ENCODE data around the gene BBS9. TPM values are rescaled to one million over a fixed set of nuclear protein-coding genes. Genes with fewer than 3 reads are reported as not detected.

The BBS9 gene
- polyA plus RNA-seq, 3 donors from 2014 or later = 5.9 to 12.3 (median 10.8) TPM

- H3K27me3 Mint-ChIP-seq (ENCODE audit: low read depth in 3 of 3) = peaks cover 2 to 3% (median 2%) of the 10 kb centered on the region in 3 donors
- no peak overlapping the region for H3K4me3 Mint-ChIP-seq
- H3K9me3 Mint-ChIP-seq = peaks cover 0 to 2% (median 0%) of the 10 kb centered on the region in 6 donors
Observed at GRCh38 chr7:33650828-33651227, 521.5 kb downstream of the BBS9 start.

GRCh38 chr7:33651998-33652515 lies 522.7 kb downstream of the BBS9 start:
- peak overlapping the region in 1 of 6 donors; percentile 3 for H3K27ac Mint-ChIP-seq
- peaks cover 6 to 29% (median 9%) of the 10 kb centered on the region in 3 donors for H3K36me3 Mint-ChIP-seq
- peaks cover 20 to 25% of the 10 kb centered on the region in 2 donors for H3K4me1 Mint-ChIP-seq
- DNase-seq = no peak
- no peak overlapping the region for H3K4me3 Mint-ChIP-seq
- H3K27me3 Mint-ChIP-seq (ENCODE audit: low read depth in 3 of 3) = peaks cover 2 to 3% (median 2%) of the 10 kb centered on the region in 3 donors
- no peaks in the 10 kb centered on the region for H3K9me3 Mint-ChIP-seq

More at GRCh38 chr7:33650828-33651227, 521.5 kb downstream of the BBS9 start:
- Mint-ChIP-seq H3K4me1 (peaks cover 20 to 25% of the 10 kb centered on the region in 2 donors), H3K36me3 (peaks cover 6 to 32% (median 16%) of the 10 kb centered on the region in 3 donors), H3K27ac (no peak overlapping the region)
- no peak for DNase-seq

GRCh38 chr7:33654676-33655075 lies 525.3 kb downstream of the BBS9 start:
- no peaks in the 10 kb centered on the region for H3K9me3 Mint-ChIP-seq
- peaks cover 2 to 3% (median 2%) of the 10 kb centered on the region in 3 donors for H3K27me3 Mint-ChIP-seq (ENCODE audit: low read depth in 3 of 3)
- no peak for DNase-seq
- H3K27ac Mint-ChIP-seq = peak overlapping the region in 1 of 6 donors; percentile 0
- no peak overlapping the region for H3K4me3 Mint-ChIP-seq
- H3K36me3 Mint-ChIP-seq = peaks cover 0 to 14% (median 6%) of the 10 kb centered on the region in 3 donors
- peaks cover 17 to 23% of the 10 kb centered on the region in 2 donors for H3K4me1 Mint-ChIP-seq

Other genes with a start within 250 kb of the BBS9 start
- 10 to 100 TPM; 31.3 to 79.2 (median 51.1) TPM for gene KBTBD2, start 237.8 kb upstream of the BBS9 start, polyA plus RNA-seq
- under 1 TPM in 1 of 3 donors, not detected in 2; 0.08 TPM for gene FKBP9, start 172.1 kb upstream of the BBS9 start, polyA plus RNA-seq
- gene NT5C3A, start 66.8 kb upstream of the BBS9 start, polyA plus RNA-seq = 10 to 100 TPM; 46.1 to 92.9 (median 47.8) TPM
- gene RP9, start 20.2 kb upstream of the BBS9 start, polyA plus RNA-seq = 10 to 100 TPM; 13.7 to 20.1 (median 17.1) TPM